ENCODE results near the gene CP. TPM values are rescaled to one million over a fixed set of nuclear protein-coding genes. Genes with fewer than 3 reads are reported as not detected.
"Not testable (repeated sequence)": the region's sequence is repeated elsewhere in the genome, so short reads cannot be mapped to it uniquely, and the experiment has no call there.

Gene CP
- total and polyA plus RNA-seq, 11 donors, result 0.68 to 5.5 (median 3.5) TPM

DNA sequence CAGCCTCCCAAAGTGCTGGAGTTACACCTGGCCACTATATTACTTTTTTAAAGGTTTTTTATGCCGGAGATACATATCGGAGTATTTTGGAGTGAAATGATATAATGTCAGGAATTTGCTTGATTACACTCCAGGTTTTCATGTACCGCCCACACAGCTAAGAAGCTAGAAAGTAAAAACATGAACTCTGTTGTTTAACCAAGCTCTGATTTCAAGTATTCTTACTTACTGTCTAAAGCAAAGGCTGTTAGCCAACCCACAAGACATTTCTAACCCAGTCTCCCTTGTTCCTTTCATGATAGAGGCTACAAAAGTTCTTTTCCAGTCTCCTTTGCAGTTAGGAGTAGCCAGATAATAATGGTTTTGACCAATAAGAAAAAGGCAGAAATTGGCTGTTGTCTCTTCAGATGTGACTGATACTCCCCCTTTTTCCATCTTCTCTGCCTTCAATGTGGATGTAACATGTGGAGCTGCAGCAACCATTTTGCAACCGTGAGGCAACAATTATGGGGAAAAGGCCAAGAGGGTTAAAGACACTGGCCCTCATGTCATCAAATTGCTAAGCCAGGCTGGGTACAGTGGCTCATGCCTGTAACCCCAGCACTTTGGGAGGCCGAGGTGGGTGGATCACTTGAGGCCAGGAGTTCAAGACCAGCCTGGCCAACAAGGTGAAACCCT is 6.1 kb upstream of the CP start:
- ATAC-seq (no peak), DNase-seq (no peak)
- intact Hi-C loops (cut with DNase I), result loop anchor here in 1 of 10 donors (5.0 kb wide), 1 partner anchor 45 kb away; no protein-coding TSS in a partner anchor
- H3K27me3 ChIP-seq, result no peaks in the 10 kb centered on the region
- no peaks in the 10 kb centered on the region for H3K36me3 ChIP-seq
- peaks cover 0 to 28% (median 7%) of the 10 kb centered on the region in 12 donors for H3K4me1 ChIP-seq
- WGBS, 4 donors, result 85 to 95% (median 93%) methylated on average over 4 to 5 of the region's 5 CpGs
- no peak overlapping the region for H3K27ac ChIP-seq
- no peak overlapping the region for H3K4me3 ChIP-seq
- no peaks in the 10 kb centered on the region for H3K9me3 ChIP-seq
- TF ChIP-seq, protein P1, sequence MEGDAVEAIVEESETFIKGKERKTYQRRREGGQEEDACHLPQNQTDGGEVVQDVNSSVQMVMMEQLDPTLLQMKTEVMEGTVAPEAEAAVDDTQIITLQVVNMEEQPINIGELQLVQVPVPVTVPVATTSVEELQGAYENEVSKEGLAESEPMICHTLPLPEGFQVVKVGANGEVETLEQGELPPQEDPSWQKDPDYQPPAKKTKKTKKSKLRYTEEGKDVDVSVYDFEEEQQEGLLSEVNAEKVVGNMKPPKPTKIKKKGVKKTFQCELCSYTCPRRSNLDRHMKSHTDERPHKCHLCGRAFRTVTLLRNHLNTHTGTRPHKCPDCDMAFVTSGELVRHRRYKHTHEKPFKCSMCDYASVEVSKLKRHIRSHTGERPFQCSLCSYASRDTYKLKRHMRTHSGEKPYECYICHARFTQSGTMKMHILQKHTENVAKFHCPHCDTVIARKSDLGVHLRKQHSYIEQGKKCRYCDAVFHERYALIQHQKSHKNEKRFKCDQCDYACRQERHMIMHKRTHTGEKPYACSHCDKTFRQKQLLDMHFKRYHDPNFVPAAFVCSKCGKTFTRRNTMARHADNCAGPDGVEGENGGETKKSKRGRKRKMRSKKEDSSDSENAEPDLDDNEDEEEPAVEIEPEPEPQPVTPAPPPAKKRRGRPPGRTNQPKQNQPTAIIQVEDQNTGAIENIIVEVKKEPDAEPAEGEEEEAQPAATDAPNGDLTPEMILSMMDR (IDR thresholded peaks at IDR 0.05), result no peak
- TF ChIP-seq POLR2A (IDR thresholded peaks at IDR 0.05), result no peak

DNA sequence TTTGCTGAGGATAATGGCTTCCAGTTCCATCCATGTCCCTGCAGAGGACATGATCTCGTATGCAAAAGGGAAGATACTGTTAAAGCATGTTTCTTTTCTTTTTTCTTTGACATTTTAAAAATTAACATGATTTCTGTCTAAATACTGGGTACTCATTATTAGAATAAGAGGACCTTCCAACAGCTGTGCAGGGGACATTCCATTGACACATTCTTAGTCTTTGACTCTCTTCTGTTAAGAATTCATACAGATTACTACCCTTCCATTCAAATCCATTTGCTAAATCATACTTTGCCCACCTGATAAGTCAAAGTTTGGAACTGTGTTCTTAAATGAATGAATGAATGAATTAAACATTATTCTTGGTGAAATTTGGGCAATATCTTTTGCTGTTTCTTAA is 5.1 kb upstream of the CP start:
- Histone ChIP-seq H3K27ac (no peak overlapping the region), H3K27me3 (no peaks in the 10 kb centered on the region), H3K4me1 (peaks cover 0 to 24% (median 7%) of the 10 kb centered on the region in 12 donors), H3K4me3 (no peak overlapping the region), H3K36me3 (no peaks in the 10 kb centered on the region), H3K9me3 (no peaks in the 10 kb centered on the region)
- WGBS, 4 donors, result 92 to 94% (median 93%) methylated on average over 1 of the region's 1 CpG
- TF ChIP-seq POLR2A (IDR thresholded peaks at IDR 0.05), result no peak
- TF ChIP-seq, protein P1 (IDR thresholded peaks at IDR 0.05), result no peak
- intact Hi-C loops (cut with DNase I), result loop anchor here in 1 of 10 donors (5.0 kb wide), 1 partner anchor 46 kb away; no protein-coding TSS in a partner anchor
- DNase-seq (no peak), ATAC-seq (no peak)

DNA sequence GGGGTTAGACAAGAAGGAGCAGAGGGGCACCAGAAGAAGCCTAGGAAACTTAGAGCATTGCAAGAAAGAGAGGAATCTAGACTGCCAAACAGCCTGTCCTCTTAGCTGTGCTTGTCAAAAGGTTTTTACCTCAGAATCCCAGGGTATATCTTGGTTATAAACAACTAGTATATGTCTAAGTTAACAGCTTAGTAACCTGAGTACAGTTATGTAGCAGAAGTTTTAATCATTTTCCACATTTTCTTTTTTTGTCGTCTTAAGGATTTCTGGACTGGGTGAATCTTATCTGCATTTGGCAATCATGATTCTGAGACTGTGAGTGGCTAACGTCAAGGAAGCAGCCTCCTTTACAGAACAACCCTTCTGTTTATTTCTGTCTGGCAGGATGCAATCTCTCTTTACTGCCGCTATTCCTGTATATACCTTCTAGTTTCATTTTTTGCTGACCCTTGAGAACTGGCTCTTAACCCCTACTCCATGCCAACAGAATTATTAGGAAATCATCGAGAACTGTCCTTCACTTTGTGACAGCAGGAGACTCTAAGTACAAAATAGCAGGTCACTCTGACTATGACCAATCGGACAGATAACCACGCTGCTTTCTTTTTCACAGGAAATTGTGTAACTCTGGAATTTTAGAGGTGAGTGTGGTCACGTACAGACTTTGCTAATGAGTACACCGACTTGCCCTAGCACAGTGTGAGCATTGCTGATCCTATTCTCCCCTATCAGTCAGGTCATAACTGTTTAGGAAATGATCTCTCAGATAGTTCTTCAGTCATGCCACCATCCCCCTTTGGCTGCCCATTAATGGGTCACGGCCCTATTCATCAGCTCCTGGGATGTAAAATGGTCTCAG is 3.3 kb upstream of the CP start:
- peak overlapping the region; percentile 56 to 84 (median 70) for H3K27ac ChIP-seq
- intact Hi-C loops (cut with DNase I), result loop anchor here in 1 of 10 donors (5.0 kb wide), 1 partner anchor 47 kb away; no protein-coding TSS in a partner anchor
- peaks cover 0 to 22% (median 7%) of the 10 kb centered on the region in 12 donors for H3K4me1 ChIP-seq
- H3K36me3 ChIP-seq, result no peaks in the 10 kb centered on the region
- ATAC-seq (peak; percentile 63 to 93 (median 86)), DNase-seq (no peak)
- 22 to 34% (median 27%) methylated on average over 9 of the region's 9 CpGs for WGBS, 4 donors
- H3K9me3 ChIP-seq, result no peaks in the 10 kb centered on the region
- H3K27me3 ChIP-seq, result no peaks in the 10 kb centered on the region
- H3K4me3 ChIP-seq, result peak overlapping the region in 11 of 12 donors; percentile 11 to 54 (median 40)
- TF ChIP-seq, protein P1 (IDR thresholded peaks at IDR 0.05), result no peak
- TF ChIP-seq POLR2A (IDR thresholded peaks at IDR 0.05), result peak in 1 of 2 donors; percentile 21

DNA sequence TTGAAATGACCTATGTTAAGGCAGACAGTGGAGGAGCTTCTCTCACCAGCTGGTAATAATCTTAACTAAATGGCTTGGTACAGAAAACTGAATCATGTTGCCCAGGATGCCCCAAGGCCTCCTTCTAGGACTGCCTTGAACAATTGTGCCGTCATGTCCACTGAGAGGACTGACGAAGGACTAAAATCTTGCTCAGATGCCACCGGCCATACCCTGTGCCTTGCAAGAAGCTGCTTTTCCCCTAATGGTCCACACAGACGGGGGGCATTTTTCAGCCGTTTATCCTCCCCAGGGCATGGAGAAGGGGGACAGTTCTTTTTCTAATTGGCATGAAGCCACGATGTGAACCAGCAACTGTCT is 1.8 kb upstream of the CP start:
- no peaks in the 10 kb centered on the region for H3K9me3 ChIP-seq
- DNase-seq (no peak), ATAC-seq (no peak)
- no peak overlapping the region for H3K27ac ChIP-seq
- WGBS, 4 donors, result 94 to 98% (median 96%) methylated on average over 6 of the region's 6 CpGs
- no peak for TF ChIP-seq POLR2A (IDR thresholded peaks at IDR 0.05)
- TF ChIP-seq, protein P1 (IDR thresholded peaks at IDR 0.05), result no peak
- H3K27me3 ChIP-seq, result no peaks in the 10 kb centered on the region
- peaks cover 0 to 22% (median 7%) of the 10 kb centered on the region in 12 donors for H3K4me1 ChIP-seq
- H3K36me3 ChIP-seq, result no peaks in the 10 kb centered on the region
- H3K4me3 ChIP-seq, result no peak overlapping the region
- intact Hi-C loops (cut with DNase I), result no loop called here

DNA sequence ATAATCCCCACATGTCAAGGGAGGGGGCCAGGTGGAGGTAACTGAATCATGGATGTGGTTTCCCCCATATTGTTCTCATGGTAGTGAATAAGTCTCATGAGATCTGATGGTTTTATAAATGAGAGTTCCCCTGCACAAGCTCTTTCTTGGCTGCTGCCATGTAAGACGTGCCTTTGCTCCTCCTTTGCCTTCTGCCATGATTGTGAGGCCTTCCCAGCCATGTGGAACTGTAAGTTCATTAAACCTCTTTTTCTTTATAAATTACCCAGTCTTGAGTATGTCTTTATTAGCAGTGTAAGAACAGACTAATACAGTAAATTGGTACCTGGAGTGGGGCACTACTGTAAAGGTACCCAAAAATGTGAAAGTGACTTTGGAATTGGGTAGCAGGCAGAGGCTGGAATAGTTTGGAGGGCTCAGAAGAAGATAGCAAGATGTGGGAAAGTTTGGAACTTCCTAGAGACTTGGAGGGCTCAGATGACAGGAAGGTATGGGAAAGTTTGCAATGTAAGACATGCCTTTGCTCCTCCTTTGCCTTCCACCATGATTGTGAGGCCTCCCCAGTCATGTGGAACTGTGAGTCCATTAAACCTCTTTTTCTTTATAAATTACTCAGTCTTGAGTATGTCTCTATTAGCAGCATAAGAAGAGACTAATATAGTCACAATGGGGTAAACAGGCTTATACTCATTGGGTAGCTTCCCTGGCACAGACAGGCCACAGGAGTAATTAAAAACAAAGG is 2.1 kb downstream of the CP start:
- intact Hi-C loops (cut with DNase I); ATAC-seq; H3K36me3 ChIP-seq; H3K4me3 ChIP-seq; H3K27me3 ChIP-seq; DNase-seq; H3K9me3 ChIP-seq; H3K27ac ChIP-seq: not testable (repeated sequence)
- peaks cover 0 to 25% (median 7%) of the 10 kb centered on the region in 12 donors for H3K4me1 ChIP-seq
- 92 to 100% (median 96%) methylated on average over 1 of the region's 1 CpG for WGBS, 4 donors
